GM18951 (cell line): Measurements from ENCODE around the gene SFMBT2.

Source experiments
- POLR2A ChIP-seq: IDR thresholded peaks from 4 replicates; pipeline ENCODE4 v1.6.1; 2011; ENCODE audit warnings: mild to moderate bottlenecking; ENCODE audit not compliant: insufficient read length, insufficient read depth; ENCODE audit errors: extremely low read depth
- in situ Hi-C: fragments of 300-500 bp; cut with MboI; formaldehyde crosslinking; loops from one replicate; pipeline ENCODE4 v1.12.0; 2022; ENCODE audit warnings: low sequenced_read_pairs, mixed read lengths, inconsistent platforms; ENCODE audit not compliant: unreplicated experiment

The SFMBT2 gene

GRCh38 chr10:7179536-7179935, 231.3 kb downstream of the SFMBT2 start:
- in situ Hi-C loops, result no loop called here
- no peak for TF ChIP-seq POLR2A

GRCh38 chr10:7173948-7174347, 236.9 kb downstream of the SFMBT2 start:
- in situ Hi-C loops, result no loop called here
- TF ChIP-seq POLR2A, result no peak

GRCh38 chr10:7171825-7172224, 239.0 kb downstream of the SFMBT2 start:
- in situ Hi-C loops, result no loop called here
- TF ChIP-seq POLR2A, result no peak

GRCh38 chr10:7170626-7171322, 240.1 kb downstream of the SFMBT2 start:
- TF ChIP-seq POLR2A, result no peak
- in situ Hi-C loops, result no loop called here

- no peak for TF ChIP-seq POLR2A
- in situ Hi-C loops, result no loop called here
Measured at GRCh38 chr10:7168414-7168813, 242.4 kb downstream of the SFMBT2 start.

- in situ Hi-C loops, result no loop called here
- TF ChIP-seq POLR2A, result no peak
Measured at GRCh38 chr10:7165500-7166177, 245.2 kb downstream of the SFMBT2 start.

GRCh38 chr10:7164955-7165354, 245.9 kb downstream of the SFMBT2 start:
- in situ Hi-C loops, result no loop called here
- no peak for TF ChIP-seq POLR2A

- in situ Hi-C loops, result no loop called here
- TF ChIP-seq POLR2A, result no peak
Measured at GRCh38 chr10:7162331-7162730, 248.5 kb downstream of the SFMBT2 start.

- in situ Hi-C loops, result no loop called here
- no peak for TF ChIP-seq POLR2A
Measured at GRCh38 chr10:7161484-7162250, 249.2 kb downstream of the SFMBT2 start.

- no peak for TF ChIP-seq POLR2A
- in situ Hi-C loops, result no loop called here
Measured at GRCh38 chr10:7159928-7160327, 250.9 kb downstream of the SFMBT2 start.

GRCh38 chr10:7159517-7159916, 251.3 kb downstream of the SFMBT2 start:
- in situ Hi-C loops, result no loop called here
- TF ChIP-seq POLR2A, result no peak

GRCh38 chr10:7157091-7157490, 253.7 kb downstream of the SFMBT2 start:
- in situ Hi-C loops, result no loop called here
- no peak for TF ChIP-seq POLR2A

GRCh38 chr10:7153750-7154149, 257.1 kb downstream of the SFMBT2 start:
- no peak for TF ChIP-seq POLR2A
- in situ Hi-C loops, result no loop called here
